NCI-H1417 treated with DMSO at 0.1 percent for 48 hours (cell line): Measurements from ENCODE around the gene PDGFRA.
A peak's percentile ranks its signal among the peaks of the same experiment; 100 is the strongest.

Experiments
- DNase-seq: peaks from one replicate; lab custom pipeline; 2025; lab: John Stamatoyannopoulos, UW

Gene PDGFRA

GRCh38 chr4:54228961-54229501 lies at the start of gene PDGFRA:
TSS of gene PDGFRA (plus strand) at chr4:54229293. CDS start at chr4:54258769, 29,476 bp downstream.
- no peak for DNase-seq

GRCh38 chr4:54184581-54184980 lies 44.5 kb upstream of the PDGFRA start:
- no peak for DNase-seq

- DNase-seq, result no peak
Measured at GRCh38 chr4:54185044-54185780, 43.9 kb upstream of the PDGFRA start.

GRCh38 chr4:54185866-54186265 lies 43.2 kb upstream of the PDGFRA start:
- no peak for DNase-seq

- DNase-seq, result no peak
Measured at GRCh38 chr4:54186371-54186770, 42.7 kb upstream of the PDGFRA start.

- DNase-seq, result no peak
Measured at GRCh38 chr4:54187148-54187547, 41.9 kb upstream of the PDGFRA start.

GRCh38 chr4:54189140-54189539 lies 40.0 kb upstream of the PDGFRA start:
- DNase-seq, result no peak

GRCh38 chr4:54192811-54193210 lies 36.3 kb upstream of the PDGFRA start:
- DNase-seq, result no peak

- no peak for DNase-seq
Measured at GRCh38 chr4:54197926-54198325, 31.2 kb upstream of the PDGFRA start.

- no peak for DNase-seq
Measured at GRCh38 chr4:54199919-54200318, 29.2 kb upstream of the PDGFRA start.

- DNase-seq, result no peak
Measured at GRCh38 chr4:54209617-54210016, 19.5 kb upstream of the PDGFRA start.

GRCh38 chr4:54213001-54213400 lies 16.1 kb upstream of the PDGFRA start:
- DNase-seq, result no peak

GRCh38 chr4:54213761-54214160 lies 15.3 kb upstream of the PDGFRA start:
- DNase-seq, result no peak

- no peak for DNase-seq
Measured at GRCh38 chr4:54215379-54216077, 13.6 kb upstream of the PDGFRA start.

GRCh38 chr4:54217642-54218495 lies 11.2 kb upstream of the PDGFRA start:
- peak; percentile 38 for DNase-seq

- DNase-seq, result no peak
Measured at GRCh38 chr4:54218736-54219135, 10.4 kb upstream of the PDGFRA start.

GRCh38 chr4:54224996-54225597 lies 4.0 kb upstream of the PDGFRA start:
- no peak for DNase-seq

- DNase-seq, result no peak
Measured at GRCh38 chr4:54225598-54226403, 3.3 kb upstream of the PDGFRA start.

GRCh38 chr4:54226404-54227255 lies 2.5 kb upstream of the PDGFRA start:
- no peak for DNase-seq
